Measurements from ENCODE around the gene LYPD6B.
"Not testable (repeated sequence)": the region's sequence is repeated elsewhere in the genome, so short reads cannot be mapped to it uniquely, and the experiment has no call there.

LYPD6B gene

DNA sequence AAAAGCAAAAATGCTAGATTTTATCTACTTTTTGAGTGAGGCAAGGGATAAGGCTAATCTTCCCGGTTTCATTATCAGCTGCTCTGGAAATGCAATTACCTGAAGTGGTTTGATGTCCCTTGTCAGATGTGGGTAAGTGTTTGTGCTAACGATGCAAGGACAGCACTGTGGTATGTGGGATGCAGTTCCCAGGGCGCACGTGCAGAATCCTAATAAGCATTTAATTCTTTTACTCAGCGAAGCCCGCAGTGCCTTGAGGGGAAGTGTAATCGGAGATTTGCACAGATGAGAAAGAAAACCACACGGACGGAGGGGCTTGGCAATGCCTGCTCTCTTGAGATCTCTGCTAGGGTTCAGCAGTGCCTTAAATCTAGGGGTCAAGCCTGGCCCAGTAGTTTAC is 183.4 kb downstream of the LYPD6B start:
- DNase-seq: no peak

GRCh38 chr2:149223472-149224095 is 185.1 kb downstream of the LYPD6B start:
- no peak for DNase-seq

GRCh38 chr2:149224543-149224942 is 186.0 kb downstream of the LYPD6B start:
- no peak for DNase-seq

GRCh38 chr2:149225446-149225845 is 186.9 kb downstream of the LYPD6B start:
- DNase-seq: peak; percentile 13

- DNase-seq: no peak
Observed at GRCh38 chr2:149226790-149227189, 188.3 kb downstream of the LYPD6B start.

DNA sequence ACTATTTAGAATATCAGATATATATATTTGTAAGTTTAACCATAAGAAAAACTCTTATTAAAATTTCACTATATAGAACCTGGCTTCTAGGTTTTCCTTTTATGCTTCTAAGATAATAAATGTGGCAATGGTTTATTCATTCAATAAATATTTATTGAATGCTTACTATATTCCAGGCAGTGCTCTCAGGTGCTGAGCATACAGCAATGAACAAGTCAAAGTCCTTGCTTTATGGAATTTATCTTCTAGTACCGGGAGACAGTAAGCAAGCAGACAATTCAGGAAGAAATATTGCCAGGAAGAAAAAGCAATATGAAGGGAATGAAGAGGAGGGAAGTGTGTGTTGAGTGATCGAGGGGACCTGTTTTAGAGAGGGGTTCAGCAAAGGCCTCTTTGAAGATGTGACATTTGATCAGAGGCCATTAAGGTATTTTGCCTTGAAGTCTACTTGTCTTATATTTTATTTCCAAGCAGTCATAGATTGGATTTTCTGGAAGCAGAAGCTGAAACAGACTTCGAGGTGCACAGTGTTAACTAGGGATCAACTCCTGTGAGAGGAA is 197.4 kb downstream of the LYPD6B start:
- DNase-seq: no peak

- DNase-seq: no peak
Observed at GRCh38 chr2:149236410-149236809, 197.9 kb downstream of the LYPD6B start.

DNA sequence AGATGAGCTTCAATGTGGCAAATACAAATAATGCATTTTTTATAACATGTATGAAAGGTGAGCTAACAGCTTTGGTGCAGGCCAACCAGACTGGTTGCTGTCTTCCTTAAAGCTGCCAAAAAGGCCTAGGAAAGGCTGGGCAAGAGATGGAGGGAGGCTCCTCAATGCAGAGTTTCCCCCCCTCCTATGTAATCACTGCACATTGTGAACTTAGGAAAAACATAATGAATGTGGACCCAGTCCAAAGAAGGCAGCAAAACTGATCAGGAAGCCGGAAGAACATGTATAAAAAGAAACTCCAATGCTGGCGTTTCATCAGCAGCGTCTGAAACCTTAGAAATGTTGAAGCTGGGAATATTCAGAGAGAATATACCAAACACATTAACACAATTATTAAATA is 207.7 kb downstream of the LYPD6B start:
- no peak for DNase-seq

DNA sequence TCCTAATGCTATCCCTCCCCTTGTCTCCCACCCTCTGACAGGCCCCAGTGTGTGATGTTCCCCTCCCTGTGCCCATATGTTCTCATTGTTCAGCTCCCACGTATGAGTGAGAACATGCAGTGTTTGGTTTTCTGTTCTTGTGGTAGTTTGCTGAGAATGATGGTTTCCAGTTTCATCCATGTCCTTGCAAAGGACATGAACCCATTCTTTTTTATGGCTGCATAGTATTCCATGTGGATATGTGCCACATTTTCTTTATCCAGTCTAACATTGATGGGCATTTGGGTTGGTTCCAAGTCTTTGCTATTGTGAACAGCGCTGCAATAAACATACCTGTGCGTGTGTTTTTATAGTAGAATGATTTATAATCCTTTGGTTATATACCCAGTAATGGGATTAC is 212.9 kb downstream of the LYPD6B start:
- not testable (repeated sequence) for DNase-seq

DNA sequence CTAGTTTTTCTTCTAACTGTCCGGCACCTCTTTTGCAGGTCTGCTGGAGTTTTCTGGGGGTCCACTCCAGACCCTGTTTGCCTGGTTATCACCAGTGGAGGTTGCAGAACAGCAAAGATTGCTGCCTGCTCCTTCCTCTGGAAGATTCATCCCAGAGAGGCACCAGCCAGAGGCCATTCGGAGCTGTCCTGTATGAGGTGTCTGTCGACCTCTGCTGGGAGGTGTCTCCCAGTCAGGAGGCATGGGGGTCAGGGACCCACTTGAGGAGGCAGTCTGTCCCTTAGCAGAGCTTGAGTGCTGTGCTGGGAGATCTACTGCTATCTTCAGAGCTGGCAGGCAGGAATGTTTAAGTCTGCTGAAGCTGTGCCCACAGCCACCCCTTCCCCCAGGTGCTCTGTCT is 218.4 kb downstream of the LYPD6B start:
- not testable (repeated sequence) for DNase-seq

DNA sequence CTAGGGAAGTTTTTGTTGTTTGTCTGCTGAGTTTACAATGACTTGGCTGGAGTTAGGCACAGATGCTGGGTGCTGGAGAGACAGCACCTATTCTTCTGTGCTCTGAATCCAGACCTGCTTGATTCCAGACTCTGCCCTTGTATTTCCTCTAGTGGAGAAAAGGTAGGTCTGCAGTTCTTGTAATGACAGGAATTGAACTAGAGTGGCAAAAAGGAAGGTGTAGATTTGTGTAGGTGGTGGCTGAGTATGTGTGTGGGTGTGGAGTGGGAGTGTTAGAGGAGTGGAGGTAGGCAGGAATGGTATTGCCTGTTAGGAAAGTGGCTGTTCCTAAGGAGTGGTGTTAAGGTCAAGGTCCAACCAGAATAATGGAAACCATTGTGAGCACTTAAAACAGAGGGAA is 220.0 kb downstream of the LYPD6B start:
- DNase-seq: no peak

DNA sequence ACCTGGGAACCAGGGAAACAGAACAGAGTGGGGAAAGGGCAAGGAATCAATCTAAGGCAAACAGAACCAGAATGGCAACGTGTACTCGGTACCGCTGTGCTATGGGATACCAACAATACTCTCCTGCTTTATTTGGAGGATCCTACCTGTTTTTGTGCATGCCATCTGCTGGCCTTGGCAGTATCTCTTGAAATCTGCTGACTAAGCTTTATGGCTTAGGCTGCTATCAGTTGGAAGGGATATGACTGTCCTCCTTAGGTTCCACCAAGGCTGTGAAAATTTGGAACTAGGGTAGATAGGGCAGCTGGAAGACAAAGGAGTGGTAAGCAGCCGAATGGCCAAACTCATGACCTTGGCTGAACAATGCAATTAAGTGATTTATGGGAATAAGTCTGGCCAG is 220.6 kb downstream of the LYPD6B start:
- no peak for DNase-seq

DNA sequence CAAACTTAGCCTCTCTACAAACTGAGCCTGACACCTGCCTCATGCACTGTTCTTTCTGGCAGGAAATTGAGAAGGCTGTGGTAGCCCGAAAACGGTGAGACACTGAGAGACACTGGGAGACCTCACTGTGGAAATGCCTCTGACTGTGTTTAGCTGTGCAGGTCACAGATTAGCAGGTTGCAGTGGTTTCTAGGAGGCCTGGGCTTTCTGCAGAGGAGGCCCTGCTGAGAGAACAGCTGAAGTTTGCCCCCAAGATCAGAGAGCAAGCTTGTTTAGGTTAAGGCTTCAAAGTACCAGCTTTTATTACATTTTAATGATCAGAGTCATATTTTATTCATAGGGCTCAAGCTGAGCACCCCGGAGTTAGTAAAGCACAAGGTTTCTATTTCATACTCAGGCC is 223.2 kb downstream of the LYPD6B start:
- DNase-seq: no peak

Measured in SHP77 treated with DMSO at 0.1 percent for 48 hours (cell line).